Omental fat pad (tissue), 4 donors: ENCODE results near the gene LATS1. TPM values are rescaled to one million over a fixed set of nuclear protein-coding genes. Genes with fewer than 3 reads are reported as not detected.

Experiments used
- ATAC-seq: fragments of 150-250 bp; one replicate; pipeline ENCODE4 v1.9.1; 2016; ENCODE audit warnings: mild to moderate bottlenecking, moderate library complexity; ENCODE audit not compliant: low FRiP score
- DNase-seq: peaks from one replicate; pipeline ENCODE4 v3.0.0-alpha.2; 2019; ENCODE audit warnings: low spot score
- total RNA-seq, 4 donors: library from RNA; depleted of rRNA; stranded (reverse); fragments of >200 nt; gene quantifications; one replicate each; pipeline ENCODE4 v1.1.0, GENCODE V29; 2016
- TF ChIP-seq, protein P1 (sequence below), 3 donors: fragments of 450-650 bp; IDR thresholded peaks; one replicate each; pipeline ENCODE4 v1.5.1; 2016 to 2017; ENCODE audit warnings: antibody characterized with exemption in 3 of 3, mild to moderate bottlenecking in 3 of 3, moderate library complexity in 2 of 3

Gene LATS1
- total RNA-seq, 4 donors from 2014 or later = 18.8 to 39.2 (median 26.3) TPM

DNA sequence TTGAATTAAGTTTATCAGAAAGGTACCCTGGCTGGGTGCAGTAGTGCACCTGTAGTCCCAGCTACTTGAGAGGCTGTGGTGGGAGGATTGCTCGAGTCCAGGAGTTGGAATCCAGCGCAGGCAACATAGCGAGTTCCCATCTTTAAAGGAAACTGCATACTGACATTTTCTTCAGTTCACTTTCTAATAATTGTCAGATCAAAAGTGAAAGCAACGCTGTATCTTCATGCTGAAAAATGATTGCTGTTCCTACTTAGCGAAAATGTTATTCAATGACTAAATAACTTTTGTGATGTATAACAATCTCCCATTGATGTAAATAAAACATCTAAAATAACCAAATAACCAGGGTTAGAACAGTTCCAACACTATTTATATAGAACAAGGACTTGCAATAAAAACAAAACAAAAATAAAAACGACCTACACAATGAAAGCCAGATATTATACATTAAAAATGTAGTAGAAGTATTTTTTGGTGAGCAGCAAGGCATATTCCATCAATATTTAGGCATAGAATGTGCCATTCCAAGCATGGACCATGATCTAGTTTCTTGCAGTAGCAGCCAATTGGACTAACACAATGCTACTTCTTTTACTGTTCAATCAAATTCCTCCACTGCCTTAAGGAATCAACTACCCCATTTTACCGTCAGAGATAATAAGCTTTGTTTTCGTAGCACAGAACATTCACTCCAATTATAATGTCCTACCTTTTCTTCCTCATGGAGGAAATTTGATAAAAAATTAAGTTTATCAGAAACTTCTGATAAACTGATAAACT, 1.5 kb downstream of the LATS1 start:
- DNase-seq (no peak), ATAC-seq (no peak)
- TF ChIP-seq, protein P1, sequence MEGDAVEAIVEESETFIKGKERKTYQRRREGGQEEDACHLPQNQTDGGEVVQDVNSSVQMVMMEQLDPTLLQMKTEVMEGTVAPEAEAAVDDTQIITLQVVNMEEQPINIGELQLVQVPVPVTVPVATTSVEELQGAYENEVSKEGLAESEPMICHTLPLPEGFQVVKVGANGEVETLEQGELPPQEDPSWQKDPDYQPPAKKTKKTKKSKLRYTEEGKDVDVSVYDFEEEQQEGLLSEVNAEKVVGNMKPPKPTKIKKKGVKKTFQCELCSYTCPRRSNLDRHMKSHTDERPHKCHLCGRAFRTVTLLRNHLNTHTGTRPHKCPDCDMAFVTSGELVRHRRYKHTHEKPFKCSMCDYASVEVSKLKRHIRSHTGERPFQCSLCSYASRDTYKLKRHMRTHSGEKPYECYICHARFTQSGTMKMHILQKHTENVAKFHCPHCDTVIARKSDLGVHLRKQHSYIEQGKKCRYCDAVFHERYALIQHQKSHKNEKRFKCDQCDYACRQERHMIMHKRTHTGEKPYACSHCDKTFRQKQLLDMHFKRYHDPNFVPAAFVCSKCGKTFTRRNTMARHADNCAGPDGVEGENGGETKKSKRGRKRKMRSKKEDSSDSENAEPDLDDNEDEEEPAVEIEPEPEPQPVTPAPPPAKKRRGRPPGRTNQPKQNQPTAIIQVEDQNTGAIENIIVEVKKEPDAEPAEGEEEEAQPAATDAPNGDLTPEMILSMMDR (IDR thresholded peaks at IDR 0.05) = no peak

GRCh38 chr6:149714442-149714841, 3.5 kb downstream of the LATS1 start:
- DNase-seq = no peak
- TF ChIP-seq, protein P1 (IDR thresholded peaks at IDR 0.05) = no peak
- ATAC-seq = no peak

DNA sequence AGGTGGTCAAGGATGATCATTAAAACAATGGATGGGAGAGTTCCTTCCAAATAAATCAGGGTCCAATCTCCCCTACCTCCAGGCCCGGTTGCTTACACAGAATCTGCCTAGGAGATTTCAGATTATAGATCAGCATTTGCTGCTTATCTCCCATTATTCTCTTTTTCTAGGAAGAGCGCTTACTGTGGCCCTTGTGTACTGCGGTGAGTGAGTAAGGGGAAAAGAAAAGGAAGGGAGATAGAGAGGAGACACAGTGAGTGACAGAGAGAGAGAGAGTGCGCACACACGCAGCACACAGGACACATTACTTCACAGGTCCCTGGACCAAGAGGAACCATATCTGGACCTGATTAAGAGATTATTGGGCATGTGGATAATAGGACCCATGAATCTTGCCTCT, 6.2 kb downstream of the LATS1 start:
- ATAC-seq = no peak
- TF ChIP-seq, protein P1 (IDR thresholded peaks at IDR 0.05) = no peak
- no peak for DNase-seq

DNA sequence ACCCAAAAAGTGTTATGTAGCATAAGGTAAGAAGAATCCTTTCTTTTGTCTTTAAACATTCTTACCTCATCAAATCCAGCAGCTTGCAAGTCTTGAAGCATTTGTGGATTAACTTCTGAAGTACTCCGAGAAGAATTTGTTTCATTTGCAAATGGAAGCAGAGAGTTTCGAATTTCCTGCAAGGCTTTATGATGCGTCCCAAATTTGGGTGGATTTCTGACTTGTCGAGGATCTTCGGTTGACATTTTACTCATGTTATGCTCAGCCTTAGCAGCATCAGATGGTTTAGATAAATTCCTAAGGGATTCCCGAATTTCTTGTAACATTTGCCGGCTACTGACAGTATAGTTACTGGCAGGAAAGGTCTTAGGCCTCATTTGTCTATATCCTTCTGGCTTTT, 16.2 kb downstream of the LATS1 start:
- no peak for ATAC-seq
- DNase-seq = no peak
- TF ChIP-seq, protein P1 (IDR thresholded peaks at IDR 0.05) = no peak

- DNase-seq = no peak
- no peak for ATAC-seq
- TF ChIP-seq, protein P1 (IDR thresholded peaks at IDR 0.05) = no peak
Measured at GRCh38 chr6:149699150-149699549, 18.8 kb downstream of the LATS1 start.

DNA sequence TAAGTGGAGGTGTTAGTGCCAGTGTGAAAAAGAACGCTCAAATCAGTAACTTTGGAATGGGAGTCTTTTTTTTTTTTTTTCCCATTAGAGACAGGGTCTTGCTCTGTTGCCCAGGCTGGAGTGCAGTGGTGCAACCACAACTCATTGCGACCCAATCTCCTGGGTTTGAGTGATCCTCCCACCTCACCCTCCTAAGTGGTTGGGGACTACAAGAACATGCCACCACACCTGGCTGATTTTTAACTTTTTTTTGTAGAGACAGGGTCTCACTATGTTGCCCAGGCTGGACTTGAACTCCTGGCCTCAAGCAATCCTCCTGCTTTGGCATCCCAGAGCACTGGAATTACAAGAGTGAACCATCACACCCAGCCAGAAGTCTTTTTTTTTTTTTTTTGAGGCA, 19.7 kb downstream of the LATS1 start:
- ATAC-seq (no peak), DNase-seq (no peak)
- TF ChIP-seq, protein P1 (IDR thresholded peaks at IDR 0.05) = no peak

DNA sequence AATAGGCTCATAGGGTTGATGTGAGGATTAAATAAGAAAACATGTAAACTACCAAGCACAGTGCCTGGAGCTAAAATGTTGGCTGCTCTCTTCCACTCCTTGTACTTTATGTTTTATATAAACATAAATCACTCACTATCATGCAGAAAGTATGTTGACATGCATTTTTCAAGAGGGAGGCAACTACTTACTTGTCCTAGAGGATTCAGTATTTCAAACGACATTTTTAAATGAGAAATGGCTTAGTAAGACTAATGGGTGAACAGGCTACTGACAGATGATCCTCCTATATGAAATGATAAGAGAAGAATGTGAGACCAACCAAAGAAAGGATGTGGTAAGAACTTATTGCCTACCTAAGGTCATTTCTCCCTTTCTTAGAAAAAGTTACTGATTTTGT, 21.0 kb downstream of the LATS1 start:
- DNase-seq = no peak
- peak; percentile 37 for ATAC-seq
- TF ChIP-seq, protein P1 (IDR thresholded peaks at IDR 0.05) = no peak
